GM12801 (cell line): Measurements from ENCODE around the gene NBAS.

ENCODE experiments used
- TF ChIP-seq, protein P1 (sequence below): IDR thresholded peaks from one replicate; pipeline ENCODE4 v1.5.1; 2011; ENCODE audit warnings: control low read depth; ENCODE audit not compliant: insufficient read length; ENCODE audit errors: extremely low read depth

The NBAS gene

DNA sequence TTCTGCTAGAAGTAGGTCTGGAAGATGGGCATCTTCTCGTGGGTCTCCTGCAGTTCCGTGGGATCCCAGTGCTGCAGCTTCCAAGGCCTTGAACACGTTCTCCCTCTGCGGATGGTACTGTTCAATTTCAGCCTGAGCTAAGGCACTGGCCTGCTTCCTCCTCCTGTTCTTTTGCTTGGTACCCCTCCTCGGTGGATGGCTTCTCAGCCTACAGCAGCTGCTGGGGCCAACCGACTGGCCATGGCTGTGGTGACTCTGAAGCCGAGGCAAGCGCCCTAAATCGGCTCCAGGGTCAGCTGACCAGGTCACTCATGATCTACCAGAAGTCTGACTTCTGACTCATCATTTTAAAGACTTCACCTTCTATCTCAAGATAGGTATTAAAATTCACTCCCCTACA lies 150.2 kb downstream of the NBAS start:
- TF ChIP-seq, protein P1, sequence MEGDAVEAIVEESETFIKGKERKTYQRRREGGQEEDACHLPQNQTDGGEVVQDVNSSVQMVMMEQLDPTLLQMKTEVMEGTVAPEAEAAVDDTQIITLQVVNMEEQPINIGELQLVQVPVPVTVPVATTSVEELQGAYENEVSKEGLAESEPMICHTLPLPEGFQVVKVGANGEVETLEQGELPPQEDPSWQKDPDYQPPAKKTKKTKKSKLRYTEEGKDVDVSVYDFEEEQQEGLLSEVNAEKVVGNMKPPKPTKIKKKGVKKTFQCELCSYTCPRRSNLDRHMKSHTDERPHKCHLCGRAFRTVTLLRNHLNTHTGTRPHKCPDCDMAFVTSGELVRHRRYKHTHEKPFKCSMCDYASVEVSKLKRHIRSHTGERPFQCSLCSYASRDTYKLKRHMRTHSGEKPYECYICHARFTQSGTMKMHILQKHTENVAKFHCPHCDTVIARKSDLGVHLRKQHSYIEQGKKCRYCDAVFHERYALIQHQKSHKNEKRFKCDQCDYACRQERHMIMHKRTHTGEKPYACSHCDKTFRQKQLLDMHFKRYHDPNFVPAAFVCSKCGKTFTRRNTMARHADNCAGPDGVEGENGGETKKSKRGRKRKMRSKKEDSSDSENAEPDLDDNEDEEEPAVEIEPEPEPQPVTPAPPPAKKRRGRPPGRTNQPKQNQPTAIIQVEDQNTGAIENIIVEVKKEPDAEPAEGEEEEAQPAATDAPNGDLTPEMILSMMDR, result no peak

DNA sequence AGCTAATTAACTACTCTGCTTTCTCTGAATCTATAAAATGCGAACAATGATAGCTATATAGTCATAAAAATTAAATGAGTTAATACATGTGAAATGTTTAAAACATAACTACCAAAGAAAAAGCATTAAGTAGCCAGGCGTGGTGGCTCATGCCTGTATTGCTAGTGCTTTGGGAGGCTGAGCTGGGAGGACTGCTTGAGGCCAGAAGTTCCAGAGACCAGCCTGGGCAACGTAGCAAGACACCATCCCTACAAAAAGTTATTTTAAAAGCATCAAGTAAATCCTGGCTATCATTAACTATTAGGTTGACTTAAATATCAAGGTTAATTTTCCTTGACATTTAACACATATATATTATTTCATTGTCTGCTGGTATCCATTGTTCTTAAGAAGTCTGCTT lies 152.4 kb downstream of the NBAS start:
- TF ChIP-seq, protein P1, result no peak

DNA sequence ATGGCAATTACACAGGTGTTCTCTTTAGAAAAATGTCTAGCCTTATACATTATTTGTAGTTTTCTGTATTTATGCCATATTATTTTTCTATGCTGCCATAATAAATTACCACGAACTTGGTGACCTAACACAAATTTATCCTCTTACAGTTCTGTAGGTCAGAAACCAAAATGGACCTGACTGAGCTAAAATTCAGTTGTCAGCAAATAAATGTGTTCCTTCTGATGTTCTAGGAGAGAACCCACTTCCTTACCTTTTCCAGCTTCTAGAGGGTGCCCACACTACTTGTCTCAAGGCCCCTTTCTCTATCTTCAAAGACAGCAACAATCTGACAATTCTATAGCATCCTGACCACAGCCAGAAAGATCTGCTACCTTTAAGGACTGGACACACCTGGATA lies 153.5 kb downstream of the NBAS start:
- TF ChIP-seq, protein P1, result no peak

DNA sequence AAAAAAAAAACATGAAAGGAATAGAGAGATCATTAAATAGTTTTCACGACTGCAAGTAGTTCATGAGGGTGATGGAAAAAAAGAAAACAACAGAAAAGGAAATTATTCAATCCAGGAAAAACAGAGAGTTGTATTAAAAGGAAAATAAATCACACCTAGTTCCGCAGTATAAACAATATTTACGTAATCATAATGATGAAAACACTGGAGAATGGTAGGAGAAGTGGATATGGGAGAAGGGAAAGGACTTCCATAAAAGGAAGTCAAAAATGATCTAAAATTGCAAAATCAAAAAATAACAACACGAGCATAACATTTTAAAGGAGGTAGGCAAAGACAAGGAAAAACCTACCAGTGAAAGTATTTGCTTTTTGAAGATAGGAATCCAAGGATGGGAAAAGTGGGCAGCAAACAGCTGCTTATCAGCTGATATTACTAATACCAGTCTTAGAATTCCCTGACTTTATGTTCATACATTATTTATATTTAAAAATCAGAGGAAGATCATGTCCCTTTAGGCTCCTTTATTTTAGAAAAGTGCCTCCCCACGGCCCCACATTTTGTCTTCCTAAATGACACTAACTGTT lies 160.8 kb downstream of the NBAS start:
- TF ChIP-seq, protein P1, result no peak

DNA sequence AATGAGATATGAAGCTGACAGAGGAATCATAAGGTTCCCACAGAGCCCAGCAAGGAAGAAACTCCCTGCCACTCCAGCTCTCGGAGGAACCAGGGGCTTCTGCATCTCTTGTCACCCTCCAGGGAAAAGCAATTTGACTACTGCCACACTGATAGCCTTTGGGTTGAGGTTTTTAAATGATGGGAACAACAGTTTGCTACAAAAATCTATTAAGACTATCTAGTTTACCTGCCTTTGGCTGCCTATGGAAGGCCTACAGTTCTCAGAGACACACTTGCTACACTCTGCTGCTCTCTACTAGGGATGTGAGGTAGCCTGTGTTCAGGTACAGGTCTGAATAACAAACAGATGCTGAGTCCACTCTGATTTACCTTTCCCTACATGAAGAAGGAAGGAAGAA lies 161.9 kb downstream of the NBAS start:
- TF ChIP-seq, protein P1, result no peak

DNA sequence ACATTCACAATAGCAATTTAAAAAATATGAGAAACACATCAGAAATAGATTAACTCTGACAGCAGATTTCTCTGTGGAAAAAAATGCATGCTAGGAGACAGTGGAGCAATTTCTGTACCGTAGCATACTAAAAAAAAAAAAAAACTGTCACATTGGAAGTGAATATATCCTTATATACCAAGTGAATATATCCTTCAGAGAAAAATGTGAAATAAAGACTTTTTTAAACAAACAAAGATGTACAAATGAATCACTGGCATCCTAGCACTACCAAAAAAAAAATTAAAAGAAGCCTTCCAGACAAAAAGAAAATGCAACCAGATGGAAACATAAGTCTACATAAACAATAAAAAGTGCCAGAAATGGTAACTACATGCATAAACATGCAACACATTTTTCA lies 169.4 kb downstream of the NBAS start:
- TF ChIP-seq, protein P1, result no peak

DNA sequence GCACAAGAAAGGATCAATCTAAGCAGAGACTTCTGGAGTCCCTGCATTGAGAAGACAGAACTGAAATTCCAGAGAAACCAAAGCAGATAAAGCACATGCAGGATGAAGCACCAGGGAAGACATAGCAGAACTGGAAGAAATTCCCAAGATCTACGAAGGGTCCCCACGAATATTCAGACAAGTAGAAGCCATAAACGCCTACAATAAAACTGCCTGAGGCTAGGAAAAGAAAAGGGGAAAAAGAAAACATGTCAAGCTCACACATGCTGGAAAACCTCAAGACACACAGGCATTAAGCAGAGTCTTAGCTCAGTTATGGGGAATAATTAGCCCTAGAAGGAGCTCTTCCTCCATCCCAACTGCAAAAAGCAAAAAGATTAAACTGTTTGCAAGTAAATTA lies 171.2 kb downstream of the NBAS start:
- TF ChIP-seq, protein P1, result no peak
